Measurements from ENCODE around the gene GNPAT. TPM values are rescaled to one million over a fixed set of nuclear protein-coding genes. Genes with fewer than 3 reads are reported as not detected.

GNPAT gene
- total and polyA plus RNA-seq, 2 experiments from 2014 or later = 32.8 to 45.4 TPM

GRCh38 chr1:231241750-231242149 lies 738 bp downstream of the GNPAT start:
- H3K4me3 Mint-ChIP-seq = peak overlapping the region; percentile 97
- H3K27ac Mint-ChIP-seq = peak overlapping the region; percentile 77
- peaks cover 10% of the 10 kb centered on the region; the same call in 2 of the 3 replicates for H3K36me3 Mint-ChIP-seq (ENCODE audit: low read depth)
- Histone ChIP-seq H3K4me1 (ENCODE audit: insufficient read depth) (peaks cover 8% of the 10 kb centered on the region; the same call in 1 of the 2 replicates), H3F3A (replicated peaks; ENCODE audit: low read depth) (no peaks in the 10 kb centered on the region), H3K27me3 (ENCODE audit: insufficient read depth) (no peaks in the 10 kb centered on the region), H2AFZ (peak overlapping the region; percentile 96), H3K4me2 (peak overlapping the region; percentile 93), H4K20me1 (replicated peaks; ENCODE audit: insufficient read depth) (peaks cover 4% of the 10 kb centered on the region; the same call in 1 of the 2 replicates), H3K36me3 (ENCODE audit: insufficient read depth) (no peaks in the 10 kb centered on the region), H3K4me3 (peak overlapping the region; percentile 95), H3K9me2 (ENCODE audit: insufficient read depth) (no peaks in the 10 kb centered on the region), H3K27ac (ENCODE audit: low read depth) (no peak overlapping the region), H3K79me2 (replicated peaks; ENCODE audit: insufficient read depth) (peaks cover 52% of the 10 kb centered on the region)
- no peaks in the 10 kb centered on the region for H3K27me3 Mint-ChIP-seq (ENCODE audit: insufficient read depth, low read depth, poor library complexity)
- peak; percentile 59 for ATAC-seq
- H3K9me3 Mint-ChIP-seq = no peaks in the 10 kb centered on the region
- peaks cover 16% of the 10 kb centered on the region for H3K4me1 Mint-ChIP-seq
- DNase-seq (ENCODE audit: low spot score) = peak; percentile 25
- TF ChIP-seq CTCF (conservative IDR thresholded peaks at IDR 0.05; ENCODE audit: low read depth in 2 of 2) (peak in 1 of 2 experiments; percentile 19; a peak in 1 of 4 replicates), POLR2AphosphoS5 (IDR thresholded peaks at IDR 0.05; ENCODE audit: low read depth) (no peak), EZH2 (IDR thresholded peaks at IDR 0.05; ENCODE audit: low read depth, unreplicated experiment) (peak; percentile 32), EZH2phosphoT487 (IDR thresholded peaks at IDR 0.05; ENCODE audit: unreplicated experiment) (no peak)

- Histone ChIP-seq H3K79me2 (replicated peaks; ENCODE audit: insufficient read depth) (peaks cover 60% of the 10 kb centered on the region), H3K36me3 (ENCODE audit: insufficient read depth) (no peaks in the 10 kb centered on the region), H3K4me1 (ENCODE audit: insufficient read depth) (peaks cover 8% of the 10 kb centered on the region; the same call in 1 of the 2 replicates), H3K27me3 (ENCODE audit: insufficient read depth) (no peaks in the 10 kb centered on the region), H3K27ac (ENCODE audit: low read depth) (no peak overlapping the region), H4K20me1 (replicated peaks; ENCODE audit: insufficient read depth) (peaks cover 9% of the 10 kb centered on the region), H3K4me2 (peak overlapping the region; percentile 93), H3K9me2 (ENCODE audit: insufficient read depth) (no peaks in the 10 kb centered on the region), H3K4me3 (peak overlapping the region; percentile 95), H3F3A (replicated peaks; ENCODE audit: low read depth) (no peaks in the 10 kb centered on the region), H2AFZ (no peak overlapping the region)
- Mint-ChIP-seq H3K27me3 (ENCODE audit: insufficient read depth, low read depth, poor library complexity) (no peaks in the 10 kb centered on the region), H3K36me3 (ENCODE audit: low read depth) (peaks cover 8% of the 10 kb centered on the region; the same call in 2 of the 3 replicates), H3K4me3 (peak overlapping the region; percentile 97), H3K9me3 (no peaks in the 10 kb centered on the region), H3K4me1 (peaks cover 16% of the 10 kb centered on the region), H3K27ac (no peak overlapping the region)
- TF ChIP-seq REST (IDR thresholded peaks at IDR 0.05; ENCODE audit: unreplicated experiment) (peak; percentile 39), STAT1 (IDR thresholded peaks at IDR 0.05; ENCODE audit: unreplicated experiment) (no peak), ETS1 (IDR thresholded peaks at IDR 0.05) (no peak), EZH2phosphoT487 (IDR thresholded peaks at IDR 0.05; ENCODE audit: unreplicated experiment) (no peak), EZH2 (IDR thresholded peaks at IDR 0.05; ENCODE audit: low read depth, unreplicated experiment) (no peak)
- ATAC-seq = no peak
- no peak for DNase-seq (ENCODE audit: low spot score)
These were observed 1.6 kb downstream of the GNPAT start for GRCh38 chr1:231242516-231243198.

Data from GM23338 (cell line).